ENCODE measurements around the gene NCAPG. TPM values are rescaled to one million over a fixed set of nuclear protein-coding genes. Genes with fewer than 3 reads are reported as not detected.

NCAPG gene
- polyA plus RNA-seq, 1 experiment, result 9.1 TPM

- Histone ChIP-seq H3K27me3 (ENCODE audit: control insufficient read depth, insufficient read depth, low read length) (no peaks in the 10 kb centered on the region), H3K4me3 (ENCODE audit: low read depth, low read length) (no peak overlapping the region), H3K27ac (ENCODE audit: low read depth, low read length) (no peak overlapping the region), H3K9me3 (ENCODE audit: control insufficient read depth, insufficient read depth, low read length) (peaks cover 7% of the 10 kb centered on the region; the same call in 1 of the 2 replicates)
- ChIA-PET CTCF (interaction anchor here (0.7 to 1.0 kb wide), 2 partner anchors 46 to 222 kb away, joined by 3 read pairs; no protein-coding TSS in a partner anchor), POLR2A (no interaction called here)
- no peak for DNase-seq (ENCODE audit: low read depth, low spot score)
- no peak for TF ChIP-seq CTCF (IDR thresholded peaks at IDR 0.05; ENCODE audit: low read depth, low read length)
Measured at GRCh38 chr4:17771284-17771908, 39.4 kb upstream of the NCAPG start.

DNA sequence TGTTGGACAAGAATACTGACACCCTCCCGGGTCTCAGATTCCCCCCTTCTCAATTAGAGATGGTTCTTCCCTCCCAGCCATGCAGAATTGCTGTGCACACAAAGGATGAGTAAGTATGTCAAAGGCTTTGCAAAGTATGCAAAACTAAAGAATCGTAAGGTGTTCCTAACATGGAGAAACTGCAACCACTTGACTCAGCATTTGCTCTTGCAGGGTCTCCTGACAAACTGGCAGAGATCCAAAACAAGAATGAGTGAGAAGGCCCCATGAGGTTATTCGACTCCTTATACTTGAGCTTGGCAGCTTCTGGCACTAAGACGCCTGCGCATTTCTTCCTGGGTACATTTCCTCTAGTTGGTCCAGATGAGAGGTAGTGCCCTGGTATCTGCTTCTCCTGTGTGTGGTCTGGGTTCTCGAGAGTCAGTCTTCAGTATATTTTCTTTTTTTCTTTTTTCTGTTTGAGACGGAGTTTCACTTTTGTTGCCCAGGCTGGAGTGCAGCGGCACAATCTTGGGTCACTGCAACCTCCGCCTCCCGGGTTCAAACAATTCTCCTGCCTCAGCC, 37.6 kb upstream of the NCAPG start:
- no peak for DNase-seq (ENCODE audit: low read depth, low spot score)
- TF ChIP-seq CTCF (IDR thresholded peaks at IDR 0.05; ENCODE audit: low read depth, low read length), result no peak
- no peaks in the 10 kb centered on the region for H3K27me3 ChIP-seq (ENCODE audit: control insufficient read depth, insufficient read depth, low read length)
- no peaks in the 10 kb centered on the region for H3K9me3 ChIP-seq (ENCODE audit: control insufficient read depth, insufficient read depth, low read length)
- ChIA-PET CTCF (no interaction called here), POLR2A (no interaction called here)
- H3K27ac ChIP-seq (ENCODE audit: low read depth, low read length), result no peak overlapping the region
- H3K4me3 ChIP-seq (ENCODE audit: low read depth, low read length), result no peak overlapping the region

GRCh38 chr4:17778431-17778830, 32.3 kb upstream of the NCAPG start:
- DNase-seq (ENCODE audit: low read depth, low spot score), result no peak
- Histone ChIP-seq H3K27me3 (ENCODE audit: control insufficient read depth, insufficient read depth, low read length) (peaks cover 25% of the 10 kb centered on the region), H3K27ac (ENCODE audit: low read depth, low read length) (no peak overlapping the region), H3K9me3 (ENCODE audit: control insufficient read depth, insufficient read depth, low read length) (no peaks in the 10 kb centered on the region; the same call in 1 of the 2 replicates), H3K4me3 (ENCODE audit: low read depth, low read length) (no peak overlapping the region)
- no peak for TF ChIP-seq CTCF (IDR thresholded peaks at IDR 0.05; ENCODE audit: low read depth, low read length)
- CTCF ChIA-PET, result no interaction called here
- POLR2A ChIA-PET, result no interaction called here

DNA sequence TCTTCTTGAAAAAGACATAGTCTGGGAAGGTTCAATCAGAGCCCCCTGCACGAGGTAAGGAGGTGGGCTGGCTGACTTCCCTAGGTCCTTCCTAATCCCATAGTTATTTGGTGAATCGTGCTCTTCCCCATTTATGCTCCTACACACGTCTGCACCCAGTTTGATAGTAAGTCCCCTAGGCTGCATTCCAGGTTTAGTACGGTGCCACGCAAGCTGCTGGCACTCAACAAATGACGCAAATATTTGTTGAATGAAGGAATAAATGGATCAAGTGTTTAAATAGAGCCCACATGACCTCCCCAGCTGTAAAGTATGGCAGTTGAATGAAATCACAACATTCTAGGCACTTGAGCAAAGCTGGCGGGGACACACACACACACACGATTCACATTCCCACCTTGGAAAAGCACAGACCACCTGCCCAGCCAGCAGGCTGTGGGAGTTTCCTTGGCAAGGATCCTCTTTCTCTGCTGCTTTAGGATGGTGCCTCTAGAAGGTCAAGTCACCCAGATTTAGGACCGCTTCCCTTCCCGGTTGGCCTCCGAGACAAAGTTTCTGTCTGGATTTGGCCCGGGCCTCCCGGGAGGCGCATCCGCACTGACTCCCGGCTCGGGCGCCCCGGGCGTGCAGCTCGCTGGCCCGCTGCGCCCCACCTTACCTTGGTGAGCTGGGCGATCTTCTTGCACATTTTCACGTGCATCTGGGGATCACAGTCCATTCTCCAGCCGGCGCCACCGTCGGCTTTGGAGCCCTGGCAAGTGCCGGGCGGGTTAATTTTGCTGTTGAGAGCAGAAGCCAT, 30.1 kb upstream of the NCAPG start:
- POLR2A ChIA-PET, result no interaction called here
- no peak for DNase-seq (ENCODE audit: low read depth, low spot score)
- no peak for TF ChIP-seq CTCF (IDR thresholded peaks at IDR 0.05; ENCODE audit: low read depth, low read length)

More for the DNA sequence above, 30.1 kb upstream of the NCAPG start:
- no peak overlapping the region for H3K27ac ChIP-seq (ENCODE audit: low read depth, low read length)
- peak overlapping the region; percentile 58 for H3K4me3 ChIP-seq (ENCODE audit: low read depth, low read length)
- CTCF ChIA-PET, result interaction anchor here (1.0 to 1.8 kb wide), 3 partner anchors 27 to 39 kb away, joined by 3 to 6 read pairs (median 4); no protein-coding TSS in a partner anchor
- peaks cover 25% of the 10 kb centered on the region for H3K27me3 ChIP-seq (ENCODE audit: control insufficient read depth, insufficient read depth, low read length)
- no peaks in the 10 kb centered on the region; the same call in 1 of the 2 replicates for H3K9me3 ChIP-seq (ENCODE audit: control insufficient read depth, insufficient read depth, low read length)
